Measurements from ENCODE around the gene BANP. TPM values are rescaled to one million over a fixed set of nuclear protein-coding genes. Genes with fewer than 3 reads are reported as not detected.
A peak's percentile ranks its signal among the peaks of the same experiment; 100 is the strongest.
"Not testable (repeated sequence)": the region's sequence is repeated elsewhere in the genome, so short reads cannot be mapped to it uniquely, and the experiment has no call there.

The BANP gene

GRCh38 chr16:88118852-88119741 lies 167.9 kb downstream of the BANP start:
- not testable (repeated sequence) for H3K9me3 ChIP-seq (replicated peaks; ENCODE audit: low read length); H3K9ac ChIP-seq (ENCODE audit: low read depth, low read length); H3K36me3 ChIP-seq (ENCODE audit: insufficient read depth, low read length)
- H3K27me3 ChIP-seq (ENCODE audit: control insufficient read depth, insufficient read depth, low read length), result peaks cover 34% of the 10 kb centered on the region
- H3K4me2 ChIP-seq (ENCODE audit: low read length), result peak overlapping the region; percentile 44
- H3K4me1 ChIP-seq (ENCODE audit: control insufficient read depth, insufficient read depth, low read length), result peaks cover 24% of the 10 kb centered on the region
- H3K4me3 ChIP-seq (ENCODE audit: low read length), result peak overlapping the region; percentile 0

GRCh38 chr16:88119881-88120751 lies 168.9 kb downstream of the BANP start:
- peaks cover 29% of the 10 kb centered on the region for H3K27me3 ChIP-seq (ENCODE audit: control insufficient read depth, insufficient read depth, low read length)
- H3K36me3 ChIP-seq (ENCODE audit: insufficient read depth, low read length); H3K4me2 ChIP-seq (ENCODE audit: low read length); H3K9me3 ChIP-seq (replicated peaks; ENCODE audit: low read length); H3K4me3 ChIP-seq (ENCODE audit: low read length); H3K9ac ChIP-seq (ENCODE audit: low read depth, low read length): not testable (repeated sequence)
- peaks cover 24% of the 10 kb centered on the region for H3K4me1 ChIP-seq (ENCODE audit: control insufficient read depth, insufficient read depth, low read length)

- Histone ChIP-seq H3K4me1 (ENCODE audit: control insufficient read depth, insufficient read depth, low read length) (peaks cover 24% of the 10 kb centered on the region), H3K4me3 (ENCODE audit: low read length) (no peak overlapping the region), H3K27me3 (ENCODE audit: control insufficient read depth, insufficient read depth, low read length) (peaks cover 24% of the 10 kb centered on the region), H3K9ac (ENCODE audit: low read depth, low read length) (no peak overlapping the region), H3K36me3 (ENCODE audit: insufficient read depth, low read length) (no peaks in the 10 kb centered on the region), H3K4me2 (ENCODE audit: low read length) (no peak overlapping the region), H3K9me3 (replicated peaks; ENCODE audit: low read length) (no peaks in the 10 kb centered on the region)
Observed at GRCh38 chr16:88120812-88121211, 169.6 kb downstream of the BANP start.

GRCh38 chr16:88121391-88121790 lies 170.2 kb downstream of the BANP start:
- not testable (repeated sequence) for H3K9ac ChIP-seq (ENCODE audit: low read depth, low read length); H3K4me2 ChIP-seq (ENCODE audit: low read length); H3K9me3 ChIP-seq (replicated peaks; ENCODE audit: low read length); H3K36me3 ChIP-seq (ENCODE audit: insufficient read depth, low read length); H3K4me3 ChIP-seq (ENCODE audit: low read length)
- Histone ChIP-seq H3K4me1 (ENCODE audit: control insufficient read depth, insufficient read depth, low read length) (peaks cover 20% of the 10 kb centered on the region), H3K27me3 (ENCODE audit: control insufficient read depth, insufficient read depth, low read length) (peaks cover 18% of the 10 kb centered on the region)

- Histone ChIP-seq H3K9me3 (replicated peaks; ENCODE audit: low read length) (no peaks in the 10 kb centered on the region), H3K4me1 (ENCODE audit: control insufficient read depth, insufficient read depth, low read length) (peaks cover 14% of the 10 kb centered on the region), H3K4me3 (ENCODE audit: low read length) (no peak overlapping the region), H3K27me3 (ENCODE audit: control insufficient read depth, insufficient read depth, low read length) (peaks cover 12% of the 10 kb centered on the region), H3K9ac (ENCODE audit: low read depth, low read length) (no peak overlapping the region), H3K4me2 (ENCODE audit: low read length) (no peak overlapping the region), H3K36me3 (ENCODE audit: insufficient read depth, low read length) (no peaks in the 10 kb centered on the region)
Observed at GRCh38 chr16:88121886-88122580, 170.8 kb downstream of the BANP start.

Small RNA genes lying within 50 kb of the gene (small RNA-seq; reads per million reads assigned to genes)
- not detected for gene AC127455.1
